ENCODE measurements around the gene GMPR. TPM values are rescaled to one million over a fixed set of nuclear protein-coding genes. Genes with fewer than 3 reads are reported as not detected.

Gene GMPR
- total RNA-seq, 6 donors from 2014 or later = 10.5 to 25.6 (median 16.4) TPM

- Histone ChIP-seq H3K9me3 (no peaks in the 10 kb centered on the region), H3K4me3 (no peak overlapping the region), H3K27ac (no peak overlapping the region), H3K27me3 (no peaks in the 10 kb centered on the region), H3K36me3 (peaks cover 0 to 24% (median 21%) of the 10 kb centered on the region in 4 donors), H3K4me1 (peaks cover 8 to 26% (median 20%) of the 10 kb centered on the region in 4 donors)
- WGBS, 2 donors = 94 to 95% methylated on average over 28 to 43 of the region's 43 CpGs
- ATAC-seq (ENCODE audit: low FRiP score in 2 of 2) (no peak), DNase-seq (peak in 1 of 2 donors; percentile 70)
- TF ChIP-seq EP300 (IDR thresholded peaks at IDR 0.05) (no peak), POLR2A (IDR thresholded peaks at IDR 0.05) (no peak), CTCF (IDR thresholded peaks at IDR 0.05) (no peak), POLR2AphosphoS5 (IDR thresholded peaks at IDR 0.05) (no peak)
Measured at GRCh38 chr6:16326971-16327776, 88.8 kb downstream of the GMPR start.

- no peaks in the 10 kb centered on the region for H3K27me3 ChIP-seq
- peak in 1 of 2 donors; percentile 74 for DNase-seq
- WGBS, 2 donors = 97% methylated on average over 32 to 34 of the region's 34 CpGs
- TF ChIP-seq POLR2AphosphoS5 (IDR thresholded peaks at IDR 0.05) = no peak
- no peak for TF ChIP-seq POLR2A (IDR thresholded peaks at IDR 0.05)
- TF ChIP-seq EP300 (IDR thresholded peaks at IDR 0.05) = no peak
- no peak for TF ChIP-seq CTCF (IDR thresholded peaks at IDR 0.05)
- no peak for ATAC-seq (ENCODE audit: low FRiP score in 2 of 2)
- no peaks in the 10 kb centered on the region for H3K9me3 ChIP-seq
- H3K27ac ChIP-seq = no peak overlapping the region
- peaks cover 11 to 26% (median 19%) of the 10 kb centered on the region in 4 donors for H3K4me1 ChIP-seq
- H3K36me3 ChIP-seq = peaks cover 0 to 24% (median 21%) of the 10 kb centered on the region in 4 donors
- H3K4me3 ChIP-seq = no peak overlapping the region
Measured at GRCh38 chr6:16327777-16328325, 89.5 kb downstream of the GMPR start.

- H3K4me3 ChIP-seq = no peak overlapping the region
- DNase-seq (no peak), ATAC-seq (ENCODE audit: low FRiP score in 2 of 2) (no peak)
- no peaks in the 10 kb centered on the region for H3K9me3 ChIP-seq
- peaks cover 11 to 24% (median 16%) of the 10 kb centered on the region in 4 donors for H3K4me1 ChIP-seq
- H3K27me3 ChIP-seq = no peaks in the 10 kb centered on the region
- 76 to 79% methylated on average over 6 of the region's 6 CpGs for WGBS, 2 donors
- TF ChIP-seq CTCF (IDR thresholded peaks at IDR 0.05) (no peak), EP300 (IDR thresholded peaks at IDR 0.05) (no peak), POLR2A (IDR thresholded peaks at IDR 0.05) (no peak), POLR2AphosphoS5 (IDR thresholded peaks at IDR 0.05) (no peak)
- H3K36me3 ChIP-seq = peaks cover 0 to 24% (median 21%) of the 10 kb centered on the region in 4 donors
- H3K27ac ChIP-seq = no peak overlapping the region
Measured at GRCh38 chr6:16329233-16329632, 90.8 kb downstream of the GMPR start.

- Histone ChIP-seq H3K27ac (no peak overlapping the region), H3K4me1 (peaks cover 19 to 26% (median 24%) of the 10 kb centered on the region in 4 donors), H3K9me3 (no peaks in the 10 kb centered on the region), H3K4me3 (no peak overlapping the region), H3K27me3 (no peaks in the 10 kb centered on the region), H3K36me3 (peaks cover 0 to 17% (median 15%) of the 10 kb centered on the region in 4 donors)
- peak; percentile 85 to 91 for ATAC-seq (ENCODE audit: low FRiP score in 2 of 2)
- 27 to 31% methylated on average over 11 of the region's 11 CpGs for WGBS, 2 donors
- peak in 1 of 2 donors; percentile 79 for DNase-seq
- TF ChIP-seq CTCF (IDR thresholded peaks at IDR 0.05) (peak; percentile 70 to 92 (median 80)), EP300 (IDR thresholded peaks at IDR 0.05) (no peak), POLR2A (IDR thresholded peaks at IDR 0.05) (no peak), POLR2AphosphoS5 (IDR thresholded peaks at IDR 0.05) (no peak)
Measured at GRCh38 chr6:16331384-16332174, 93.2 kb downstream of the GMPR start.

Data from upper lobe of left lung (tissue), 6 donors.